NCI-H1694 (cell line): ENCODE measurements around the gene ZSWIM5.
"Not testable (repeated sequence)": the region's sequence is repeated elsewhere in the genome, so short reads cannot be mapped to it uniquely, and the experiment has no call there.

Source experiments
- DNase-seq: peaks from one replicate; lab custom pipeline; 2025; lab: John Stamatoyannopoulos, UW

ZSWIM5 gene

DNA sequence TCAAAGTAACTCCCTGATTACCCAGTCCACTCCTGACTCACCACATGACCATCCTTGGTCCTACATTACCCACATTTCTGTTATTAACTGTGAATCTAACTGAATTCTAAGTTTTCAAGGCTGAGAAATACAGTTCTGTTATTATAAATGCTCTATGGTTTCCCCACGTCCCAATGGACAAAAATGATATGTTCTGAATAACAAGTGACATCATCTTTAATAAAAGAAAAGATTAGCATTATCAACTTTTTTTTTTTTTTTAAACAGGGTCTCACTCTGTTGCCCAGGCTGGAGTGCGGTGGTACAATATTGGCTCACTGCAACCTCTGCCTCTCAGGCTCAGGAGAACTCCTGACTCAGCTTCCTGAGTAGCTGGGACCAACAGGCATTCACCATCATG lies 59.6 kb downstream of the ZSWIM5 start:
- DNase-seq = no peak

GRCh38 chr1:45141247-45142003 lies 65.0 kb downstream of the ZSWIM5 start:
- DNase-seq = no peak

DNA sequence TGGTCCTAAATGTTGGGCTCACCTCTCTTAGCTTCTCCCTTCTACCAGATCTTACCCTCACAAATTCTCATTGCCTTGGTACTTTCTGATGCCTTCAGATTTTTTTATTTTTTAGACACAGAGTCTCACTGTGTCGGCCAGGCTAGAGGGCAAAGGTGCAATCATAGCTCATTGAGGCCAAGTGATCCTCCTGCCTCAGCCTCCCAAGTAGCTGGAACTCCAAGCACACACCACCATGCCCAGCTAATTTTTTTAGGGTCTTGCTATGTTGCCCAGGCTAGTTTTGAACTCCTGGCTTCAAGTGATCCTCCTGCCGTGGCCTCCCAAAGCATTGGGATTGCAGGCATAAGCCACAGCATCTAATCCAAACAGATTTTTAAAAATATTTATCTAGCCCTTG lies 69.4 kb downstream of the ZSWIM5 start:
- DNase-seq = no peak

GRCh38 chr1:45135316-45135715 lies 71.1 kb downstream of the ZSWIM5 start:
- no peak for DNase-seq

DNA sequence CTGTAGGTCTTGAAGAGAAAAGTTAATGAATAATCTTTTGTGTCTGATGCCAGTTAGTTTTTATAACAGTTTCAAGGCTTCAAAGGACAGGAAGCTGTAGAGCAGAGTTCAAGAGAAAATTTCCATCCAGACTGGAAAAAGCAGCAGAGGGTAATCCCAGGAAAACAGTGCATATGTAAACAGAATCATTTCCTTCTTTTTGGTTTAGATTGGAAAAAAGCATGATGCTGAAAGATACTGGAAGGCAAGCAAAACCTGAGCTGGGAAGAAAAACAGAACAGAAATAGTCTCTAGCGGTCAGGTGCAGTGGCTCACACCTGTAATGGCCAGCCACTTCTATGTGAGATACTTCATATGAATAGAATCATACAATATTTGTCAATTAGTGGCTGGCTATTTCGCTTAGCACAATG lies 71.9 kb downstream of the ZSWIM5 start:
- DNase-seq = no peak

- not testable (repeated sequence) for DNase-seq
These were observed 73.7 kb downstream of the ZSWIM5 start for GRCh38 chr1:45132719-45133118.

- no peak for DNase-seq
These were observed 83.0 kb downstream of the ZSWIM5 start for GRCh38 chr1:45123358-45123757.

- DNase-seq = no peak
These were observed 83.7 kb downstream of the ZSWIM5 start for GRCh38 chr1:45122724-45123123.

GRCh38 chr1:45117766-45118165 lies 88.6 kb downstream of the ZSWIM5 start:
- DNase-seq = no peak

GRCh38 chr1:45116820-45117219 lies 89.6 kb downstream of the ZSWIM5 start:
- DNase-seq = no peak

DNA sequence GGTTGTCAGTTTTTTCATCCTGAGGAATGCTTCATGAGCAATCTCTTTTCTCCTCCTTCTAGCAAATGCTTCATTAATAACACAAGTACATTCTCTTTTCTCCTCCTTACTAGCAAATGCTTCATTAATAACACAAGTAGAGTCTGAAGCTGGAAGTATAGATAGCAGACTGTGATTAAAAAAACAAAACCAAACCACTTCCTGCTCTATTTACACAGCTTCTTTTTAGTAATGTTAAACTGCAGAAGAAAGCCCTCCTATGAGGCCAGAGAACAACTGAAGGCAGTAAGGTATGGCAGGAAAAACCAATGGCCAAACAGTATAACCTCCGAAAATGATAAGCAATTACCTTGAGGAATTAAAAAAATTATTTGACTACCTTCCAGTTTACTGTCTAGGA lies 90.1 kb downstream of the ZSWIM5 start:
- no peak for DNase-seq

DNA sequence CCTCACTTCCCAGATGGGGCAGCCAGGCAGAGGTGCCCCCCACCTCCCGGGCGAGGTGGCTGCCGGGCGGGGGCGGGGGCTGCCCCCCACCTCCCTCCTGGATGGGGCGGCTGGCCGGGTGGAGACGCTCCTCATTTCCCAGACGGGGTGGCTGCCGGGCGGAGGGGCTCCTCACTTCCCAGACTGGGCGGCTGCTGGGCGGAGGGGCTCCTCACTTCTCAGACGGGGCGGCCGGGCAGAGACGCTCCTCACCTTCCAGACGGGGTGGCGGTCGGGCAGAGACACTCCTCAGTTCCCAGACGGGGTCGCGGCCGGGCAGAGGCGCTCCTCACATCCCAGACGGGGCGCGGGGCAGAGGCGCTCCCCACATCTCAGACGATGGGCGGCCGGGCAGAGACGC lies 91.2 kb downstream of the ZSWIM5 start:
- not testable (repeated sequence) for DNase-seq

DNA sequence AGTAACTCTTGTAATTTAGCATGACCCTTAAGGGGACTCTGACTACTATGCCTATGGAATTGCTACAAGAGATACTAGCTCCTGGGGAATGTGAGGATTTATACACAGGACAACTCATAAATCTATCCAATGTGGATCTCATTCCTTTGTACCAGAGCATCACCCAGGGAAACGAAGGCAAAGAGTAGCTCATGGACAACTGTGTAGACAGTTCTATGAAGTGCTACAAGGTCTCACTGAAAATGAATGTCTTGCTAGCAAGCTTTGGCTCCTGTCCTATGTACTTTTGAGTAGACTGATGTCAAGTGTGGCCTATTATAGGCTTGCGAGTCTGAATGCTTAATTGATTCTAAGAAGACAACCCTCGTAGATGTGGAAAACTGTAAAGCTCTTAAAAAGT lies 93.7 kb downstream of the ZSWIM5 start:
- no peak for DNase-seq

DNA sequence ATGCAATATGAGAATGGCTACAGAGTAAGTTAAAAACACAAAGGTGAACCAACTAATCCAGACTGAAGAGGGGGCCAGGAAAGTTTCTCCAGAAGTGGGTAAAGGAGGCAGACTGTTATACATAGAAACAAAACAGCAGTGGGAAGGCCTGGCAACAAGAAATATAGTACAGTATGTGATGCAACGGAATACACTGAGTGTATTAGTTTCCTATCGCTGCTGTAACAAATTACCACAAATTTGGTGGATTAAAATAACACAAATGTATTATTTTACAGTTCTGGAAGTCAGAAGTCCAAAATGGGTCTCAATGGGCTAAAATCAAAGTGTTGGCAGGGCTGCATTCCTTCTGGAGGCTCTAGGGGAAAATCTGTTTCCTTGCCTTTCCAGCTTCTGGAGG lies 95.2 kb downstream of the ZSWIM5 start:
- no peak for DNase-seq

- no peak for DNase-seq
These were observed 98.6 kb downstream of the ZSWIM5 start for GRCh38 chr1:45107782-45108181.

DNA sequence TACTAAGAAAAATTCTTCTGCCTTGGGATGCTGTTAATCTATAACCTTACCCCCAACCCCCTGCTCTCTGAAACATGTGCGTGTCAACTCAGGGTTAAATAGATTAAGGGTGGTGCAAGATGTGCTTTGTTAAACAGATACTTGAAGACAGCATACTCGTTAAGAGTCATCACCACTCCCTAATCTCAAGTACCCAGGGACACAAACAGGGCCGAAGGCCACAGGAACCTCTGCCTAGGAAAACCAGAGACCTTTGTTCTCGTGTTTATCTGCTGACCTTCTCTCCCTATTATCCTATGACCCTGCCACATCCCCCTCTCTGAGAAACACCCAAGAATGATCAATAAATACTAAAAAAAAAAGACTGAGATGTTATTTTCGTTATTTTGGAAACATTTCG lies 99.5 kb downstream of the ZSWIM5 start:
- DNase-seq = not testable (repeated sequence)

DNA sequence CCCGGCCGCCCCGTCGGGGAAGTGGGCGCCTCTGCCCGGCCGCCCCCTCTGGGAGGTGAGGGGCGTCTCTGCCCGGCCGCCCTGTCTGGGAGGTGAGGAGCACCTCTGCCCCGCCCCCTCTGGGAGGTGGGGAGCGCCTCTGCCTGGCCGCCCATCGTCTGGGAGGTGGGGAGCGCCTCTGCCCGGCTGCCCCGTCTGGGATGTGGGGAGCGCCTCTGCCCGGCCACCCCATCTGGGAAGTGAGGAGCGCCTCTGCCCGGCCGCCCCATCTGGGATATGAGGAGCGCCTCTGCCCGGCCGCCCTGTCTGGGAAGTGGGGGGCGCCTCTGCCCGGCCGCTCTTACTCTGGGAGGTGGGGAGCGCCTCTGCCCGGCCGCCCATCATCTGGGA lies 100.3 kb downstream of the ZSWIM5 start:
- DNase-seq = not testable (repeated sequence)

GRCh38 chr1:45105486-45106155 lies 100.8 kb downstream of the ZSWIM5 start:
- not testable (repeated sequence) for DNase-seq

DNA sequence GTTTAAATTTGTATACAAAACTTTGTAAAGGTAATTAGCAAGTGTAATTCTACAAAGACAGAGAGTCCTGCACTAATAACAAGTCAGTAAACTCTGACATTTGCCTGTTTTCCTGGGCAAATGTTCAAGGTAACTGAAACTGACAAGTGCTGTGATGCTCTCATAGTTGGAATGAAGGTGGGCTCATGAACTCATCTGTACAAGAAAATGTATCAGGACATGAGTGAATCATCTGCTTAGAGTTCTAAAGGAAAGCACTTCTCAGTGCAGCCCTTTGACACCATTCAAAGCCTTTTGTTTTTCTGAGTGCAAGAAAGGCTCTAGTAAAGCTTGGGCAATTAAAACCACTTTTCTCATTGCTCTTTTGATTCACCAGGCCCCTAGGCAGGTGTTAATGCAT lies 102.9 kb downstream of the ZSWIM5 start:
- DNase-seq = no peak

- no peak for DNase-seq
These were observed 104.5 kb downstream of the ZSWIM5 start for GRCh38 chr1:45101947-45102346.

DNA sequence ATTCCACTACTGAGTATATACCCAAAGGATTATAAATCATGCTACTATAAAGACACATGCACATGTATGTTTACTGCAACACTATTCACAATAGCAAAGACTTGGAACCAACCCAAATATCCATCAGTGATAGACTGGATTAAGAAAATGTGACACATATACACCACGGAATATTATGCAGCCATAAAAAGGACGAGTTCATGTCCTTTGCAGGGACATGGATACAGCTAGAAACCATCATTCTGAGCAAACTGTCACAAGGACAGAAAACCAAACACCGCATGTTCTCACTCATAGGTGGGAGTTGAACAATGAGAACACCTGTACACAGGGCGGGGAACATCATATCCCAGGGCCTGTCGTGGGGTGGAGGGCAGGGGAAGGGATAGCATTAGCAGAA lies 104.9 kb downstream of the ZSWIM5 start:
- DNase-seq = not testable (repeated sequence)

- DNase-seq = no peak
These were observed 108.5 kb downstream of the ZSWIM5 start for GRCh38 chr1:45097944-45098343.

DNA sequence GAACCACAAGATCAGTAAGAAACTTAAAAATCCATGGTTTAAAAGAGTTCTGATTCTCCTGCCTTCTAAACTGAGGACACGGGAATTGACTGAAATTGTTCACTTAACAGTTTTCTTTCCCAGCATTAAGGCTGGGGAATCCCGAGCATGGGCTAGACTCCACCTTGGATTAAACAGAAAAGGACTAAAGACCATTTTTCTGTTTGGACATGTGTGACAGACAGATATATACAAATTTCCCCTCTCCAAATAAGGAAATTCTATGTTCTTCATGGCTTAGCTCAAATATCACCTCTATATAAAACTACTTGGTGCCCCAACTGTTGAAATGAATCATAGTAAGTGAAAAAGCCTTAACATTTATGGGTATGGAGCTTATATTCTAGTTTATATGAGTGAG lies 109.3 kb downstream of the ZSWIM5 start:
- no peak for DNase-seq

- no peak for DNase-seq
These were observed 111.0 kb downstream of the ZSWIM5 start for GRCh38 chr1:45095450-45095849.
